Activated naive CD8-positive, alpha-beta T cell treated with anti-CD3 and anti-CD28 coated beads, Interleukin-2, amount 50 U/mL, for 16 hours (primary cell): Measurements from ENCODE around the gene ADCK2.
"Not testable (repeated sequence)": the region's sequence is repeated elsewhere in the genome, so short reads cannot be mapped to it uniquely, and the experiment has no call there.

Experiments
- DNase-seq: peaks from one replicate; pipeline ENCODE4 v3.0.0-alpha.2; 2020; ENCODE audit warnings: low read depth, low spot score

The ADCK2 gene

DNA sequence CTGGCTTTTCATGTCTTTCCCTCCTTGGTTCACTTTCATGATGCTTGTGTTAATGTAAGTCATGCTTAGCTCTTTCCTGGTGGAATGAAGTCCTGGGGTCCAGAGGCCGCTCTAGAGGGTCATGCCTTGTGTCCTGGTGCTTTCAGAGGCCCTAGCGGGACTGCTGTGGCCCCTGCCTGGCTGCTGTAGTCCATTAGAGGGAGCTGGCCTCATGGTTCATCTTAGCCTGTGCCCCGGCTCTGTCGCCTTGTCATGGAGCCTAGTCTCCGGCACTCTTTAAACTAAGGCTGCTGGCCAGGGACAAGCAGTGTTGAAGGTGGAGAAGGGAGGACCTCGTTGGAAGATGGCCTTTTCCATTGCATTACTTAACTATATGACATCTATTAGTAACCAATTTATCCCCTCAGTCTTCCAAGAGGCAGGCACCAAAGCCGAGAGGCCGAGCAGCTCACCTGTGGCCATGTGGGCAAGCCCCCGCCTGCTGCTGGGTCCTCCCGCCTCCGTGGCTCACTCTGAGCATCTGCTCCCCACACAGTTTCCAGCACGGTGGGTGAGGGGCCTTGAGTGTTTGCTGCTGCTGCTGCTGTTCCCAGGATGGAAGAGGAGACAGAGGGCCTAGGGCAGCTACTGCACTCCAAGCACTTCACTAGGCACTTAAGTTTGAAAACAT lies 18.8 kb downstream of the ADCK2 start:
- no peak for DNase-seq

- DNase-seq: not testable (repeated sequence)
Observed at GRCh38 chr7:140693849-140694248, 21.1 kb downstream of the ADCK2 start.

- no peak for DNase-seq
Observed at GRCh38 chr7:140694592-140694991, 21.8 kb downstream of the ADCK2 start.

- no peak for DNase-seq
Observed at GRCh38 chr7:140695381-140695780, 22.6 kb downstream of the ADCK2 start.

- DNase-seq: no peak
Observed at GRCh38 chr7:140696024-140696679, 23.4 kb downstream of the ADCK2 start.

GRCh38 chr7:140696680-140697446 lies 24.1 kb downstream of the ADCK2 start, which contains the start of gene NDUFB2:
NDUFB2 (plus strand) TSS chr7:140696708; CDS start chr7:140696745, 37 bp downstream.
- DNase-seq: peak; percentile 90

- DNase-seq: no peak
Observed at GRCh38 chr7:140697447-140698143, 24.9 kb downstream of the ADCK2 start.

GRCh38 chr7:140698477-140698876 lies 25.7 kb downstream of the ADCK2 start:
- DNase-seq: no peak

DNA sequence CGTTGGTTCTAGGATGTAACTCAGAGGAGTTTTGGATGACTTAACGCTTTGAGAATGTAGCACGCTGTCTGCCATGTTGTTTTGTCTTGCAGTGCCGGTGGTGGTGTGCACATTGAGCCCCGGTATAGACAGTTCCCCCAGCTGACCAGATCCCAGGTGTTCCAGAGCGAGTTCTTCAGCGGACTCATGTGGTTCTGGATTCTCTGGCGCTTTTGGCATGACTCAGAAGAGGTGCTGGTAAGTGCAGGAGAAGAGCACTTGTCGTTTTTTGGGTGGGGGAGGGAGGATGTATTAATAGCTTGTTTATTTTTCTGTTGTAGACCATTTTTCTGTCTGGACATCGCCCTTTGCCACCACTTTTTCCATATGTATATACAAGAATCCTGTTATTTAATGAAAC lies 30.0 kb downstream of the ADCK2 start:
- DNase-seq: no peak

DNA sequence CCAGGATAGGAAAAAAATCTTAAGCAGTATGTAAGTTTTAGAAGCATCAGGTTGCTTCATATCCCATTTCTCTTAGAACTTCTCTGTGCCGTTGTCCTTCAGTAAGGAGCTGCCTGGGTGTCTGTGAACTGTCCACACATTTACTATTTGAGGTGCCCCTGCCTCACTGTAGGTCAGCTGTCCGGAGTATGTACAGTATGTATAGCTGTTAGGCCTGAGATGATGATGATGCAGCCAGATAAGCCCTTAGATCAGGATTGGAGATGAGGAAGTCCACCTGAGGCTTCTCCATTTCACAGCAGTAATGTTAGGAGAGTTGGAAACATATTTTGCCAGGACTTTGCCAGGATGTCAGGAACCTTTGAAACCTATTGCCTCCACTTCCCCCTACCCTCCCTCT lies 31.5 kb downstream of the ADCK2 start:
- DNase-seq: no peak

DNA sequence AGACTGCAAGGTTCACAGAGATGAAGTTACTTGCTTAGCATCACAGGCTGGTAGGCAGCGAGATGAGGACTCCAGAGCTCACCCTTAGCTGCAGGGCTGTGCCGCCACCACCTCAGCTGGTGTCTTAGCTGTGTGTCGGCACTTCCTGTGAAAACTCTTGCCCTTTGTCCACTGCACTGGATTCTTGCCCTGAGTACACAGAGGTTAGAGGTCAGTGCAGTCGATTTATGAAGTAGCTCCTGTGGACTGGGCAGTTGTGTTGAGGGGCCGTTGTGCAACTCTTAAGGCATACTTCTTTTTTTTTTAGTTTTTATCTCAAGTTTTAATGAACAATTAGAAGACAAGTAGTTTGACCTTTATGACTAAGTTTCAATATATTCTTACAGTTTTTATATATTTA lies 34.4 kb downstream of the ADCK2 start:
- no peak for DNase-seq

DNA sequence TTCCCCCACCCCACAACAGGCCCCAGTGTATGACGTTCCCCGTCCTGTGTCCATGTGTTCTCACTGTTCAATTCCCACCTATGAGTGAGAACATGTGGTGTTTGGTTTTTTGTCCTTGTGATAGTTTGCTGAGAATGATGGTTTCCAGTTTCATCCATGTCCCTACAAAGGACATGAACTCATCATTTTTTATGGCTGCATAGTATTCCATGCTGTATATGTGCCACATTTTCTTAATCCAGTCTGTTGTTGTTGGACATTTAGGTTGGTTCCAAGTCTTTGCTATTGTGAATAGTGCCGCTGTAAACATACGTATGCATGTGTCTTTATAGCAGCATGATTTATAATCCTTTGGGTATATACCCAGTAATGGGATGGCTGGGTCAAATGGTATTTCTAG lies 36.0 kb downstream of the ADCK2 start:
- not testable (repeated sequence) for DNase-seq

GRCh38 chr7:140712392-140712791 lies 39.6 kb downstream of the ADCK2 start:
- not testable (repeated sequence) for DNase-seq

- DNase-seq: no peak
Observed at GRCh38 chr7:140714331-140715040, 41.7 kb downstream of the ADCK2 start.

GRCh38 chr7:140719721-140720120 lies 47.0 kb downstream of the ADCK2 start:
- no peak for DNase-seq

DNA sequence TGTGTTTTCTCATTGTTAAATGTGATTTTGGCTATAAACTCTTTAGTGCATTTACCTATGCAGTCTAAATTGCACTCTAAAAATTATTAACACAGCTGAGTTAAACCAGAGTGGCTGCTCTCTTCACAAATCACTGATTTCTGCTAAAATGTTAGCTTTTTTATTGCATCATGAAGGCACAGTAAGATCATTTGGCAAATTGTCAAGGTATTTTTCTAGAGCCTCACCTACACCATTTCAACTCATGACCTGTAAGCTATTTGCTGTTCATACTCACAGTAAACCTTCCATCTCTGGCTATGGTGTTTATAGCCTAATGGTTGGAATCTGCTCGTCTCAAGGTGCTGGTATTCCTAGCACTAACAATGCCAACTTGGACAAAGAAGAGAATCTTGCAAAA lies 49.5 kb downstream of the ADCK2 start:
- no peak for DNase-seq

DNA sequence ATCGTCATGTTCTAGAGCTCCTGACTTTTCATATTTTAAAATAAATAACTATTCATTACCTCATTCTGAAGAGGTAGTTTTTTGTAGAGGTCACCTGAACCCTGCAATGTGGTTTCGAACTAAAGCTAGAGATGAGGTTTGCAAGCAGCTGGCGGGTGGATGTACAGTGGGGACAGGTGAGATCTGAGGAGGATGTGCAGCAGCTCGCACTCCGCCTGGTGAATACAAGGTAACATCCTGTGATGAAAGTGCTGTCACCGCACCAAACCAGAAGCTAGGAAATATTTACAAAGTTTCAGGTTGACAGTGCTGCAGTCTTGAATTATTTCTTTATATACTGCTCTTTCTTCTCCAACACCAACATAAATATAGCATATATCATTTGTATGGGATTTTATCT lies 50.3 kb downstream of the ADCK2 start:
- DNase-seq: no peak

- DNase-seq: no peak
Observed at GRCh38 chr7:140723574-140723973, 50.8 kb downstream of the ADCK2 start.

DNA sequence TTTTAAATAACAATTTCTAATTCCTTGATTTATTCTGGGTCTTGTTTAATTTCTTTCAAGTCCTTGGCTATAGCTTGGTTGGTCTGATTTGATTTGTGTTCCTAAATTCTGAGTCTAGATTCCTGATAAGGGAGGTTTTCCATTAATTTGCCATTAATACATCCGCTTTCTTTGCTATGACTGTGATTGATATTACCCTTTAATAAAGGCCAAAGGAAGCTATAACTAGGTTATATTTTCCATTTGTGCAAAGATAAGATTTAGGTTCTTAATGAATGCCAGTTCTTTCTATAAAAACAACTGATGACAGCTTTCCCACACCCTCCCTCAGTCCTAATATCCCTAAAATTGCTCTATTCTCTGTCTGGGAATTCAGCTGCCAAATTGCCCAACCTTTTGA lies 52.0 kb downstream of the ADCK2 start:
- no peak for DNase-seq

DNA sequence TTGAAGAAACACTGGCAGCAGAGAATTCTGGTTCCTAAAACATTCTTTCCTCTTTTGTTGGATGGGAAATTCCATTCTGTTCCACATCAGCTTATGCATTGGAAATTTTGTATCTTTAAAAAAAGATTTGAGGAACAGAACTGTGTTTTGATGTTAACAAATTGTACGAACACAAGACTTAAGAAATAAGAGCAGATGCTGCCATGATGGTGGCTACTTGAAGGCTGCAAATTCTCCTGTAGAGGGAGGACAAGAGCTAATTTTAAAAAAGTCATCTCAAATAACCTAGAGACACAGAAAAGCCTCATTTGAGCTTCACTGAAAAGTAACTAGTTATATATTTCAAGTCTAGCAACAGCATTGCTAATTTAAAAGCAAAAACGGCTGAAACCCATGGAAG lies 53.5 kb downstream of the ADCK2 start:
- no peak for DNase-seq

GRCh38 chr7:140732416-140732815 lies 59.7 kb downstream of the ADCK2 start:
- no peak for DNase-seq
